ENCODE measurements around the gene ADSL.

Gene ADSL

GRCh38 chr22:40328546-40329456 lies 17.5 kb upstream of the ADSL start:
- H3K4me3 ChIP-seq (ENCODE audit: low read depth, low read length), result no peak overlapping the region
- no peak for TF ChIP-seq CTCF (IDR thresholded peaks at IDR 0.05; ENCODE audit: borderline replicate concordance, insufficient read depth, low read depth, low read length)

DNA sequence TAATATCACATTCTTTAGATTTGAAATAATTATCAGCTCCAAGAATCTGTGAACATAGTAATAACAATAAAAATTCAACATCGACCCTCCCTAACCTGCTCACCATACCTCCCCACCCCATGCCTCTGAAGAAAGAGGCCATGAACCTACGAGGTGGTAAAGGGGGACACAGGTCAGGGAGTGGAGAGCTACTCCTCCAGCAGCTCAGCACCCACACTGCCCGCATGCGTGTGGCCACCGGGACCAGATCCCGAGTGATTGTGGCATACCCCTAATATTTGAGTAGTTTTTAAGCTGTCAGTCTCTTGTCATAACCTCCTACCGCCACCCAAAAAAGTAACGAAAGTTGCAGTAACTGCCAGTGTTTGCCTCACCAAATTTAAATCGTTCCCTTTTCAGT lies 16.8 kb upstream of the ADSL start:
- no peak overlapping the region for H3K4me3 ChIP-seq (ENCODE audit: low read depth, low read length)
- TF ChIP-seq CTCF (IDR thresholded peaks at IDR 0.05; ENCODE audit: borderline replicate concordance, insufficient read depth, low read depth, low read length), result no peak

DNA sequence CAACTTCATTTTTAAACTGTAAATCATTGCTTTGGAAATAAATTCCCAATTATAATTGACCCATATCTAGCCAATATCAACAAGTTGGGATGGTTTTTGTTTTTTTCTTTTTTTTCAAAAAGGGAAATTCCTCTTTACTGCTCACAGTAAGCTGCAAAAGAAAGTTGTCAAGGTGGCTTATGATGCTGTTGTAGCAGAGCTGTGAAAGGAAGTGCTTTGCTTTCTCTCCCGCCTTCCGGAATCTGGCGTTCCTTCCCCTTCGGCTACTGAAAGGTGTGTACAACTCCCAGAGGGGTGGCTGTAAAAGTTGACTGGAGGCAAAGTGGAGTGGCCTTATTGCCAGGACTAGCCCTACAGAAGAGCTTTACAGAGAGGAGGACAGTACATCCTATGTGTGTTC lies 16.2 kb upstream of the ADSL start:
- no peak for TF ChIP-seq CTCF (IDR thresholded peaks at IDR 0.05; ENCODE audit: borderline replicate concordance, insufficient read depth, low read depth, low read length)
- no peak overlapping the region for H3K4me3 ChIP-seq (ENCODE audit: low read depth, low read length)

GRCh38 chr22:40330615-40331014 lies 15.7 kb upstream of the ADSL start:
- no peak overlapping the region for H3K4me3 ChIP-seq (ENCODE audit: low read depth, low read length)
- TF ChIP-seq CTCF (IDR thresholded peaks at IDR 0.05; ENCODE audit: borderline replicate concordance, insufficient read depth, low read depth, low read length), result no peak

DNA sequence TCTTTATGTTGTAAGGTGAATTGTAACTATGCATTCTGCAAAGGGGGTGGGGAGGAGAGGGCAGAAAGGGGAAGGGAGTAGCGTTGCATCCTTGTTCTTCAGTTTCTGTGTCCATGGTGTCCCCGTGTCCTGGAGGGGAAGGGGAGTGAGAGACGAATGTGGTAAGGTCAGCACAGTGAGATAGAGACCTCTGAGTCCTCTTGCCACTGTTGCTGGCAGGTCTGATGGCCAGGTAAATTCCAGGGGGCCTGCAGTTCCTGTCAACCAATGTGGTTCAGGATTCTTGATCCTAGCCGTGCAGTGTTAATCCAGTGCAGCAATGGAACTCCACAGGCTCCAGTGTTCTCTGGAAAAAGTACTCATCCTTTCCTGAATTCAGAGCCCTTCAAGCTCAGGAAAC lies 14.6 kb upstream of the ADSL start:
- no peak overlapping the region for H3K4me3 ChIP-seq (ENCODE audit: low read depth, low read length)
- TF ChIP-seq CTCF (IDR thresholded peaks at IDR 0.05; ENCODE audit: borderline replicate concordance, insufficient read depth, low read depth, low read length), result no peak

GRCh38 chr22:40332319-40332781 lies 13.9 kb upstream of the ADSL start:
- H3K4me3 ChIP-seq (ENCODE audit: low read depth, low read length), result no peak overlapping the region
- TF ChIP-seq CTCF (IDR thresholded peaks at IDR 0.05; ENCODE audit: borderline replicate concordance, insufficient read depth, low read depth, low read length), result no peak

GRCh38 chr22:40334060-40334459 lies 12.2 kb upstream of the ADSL start:
- no peak overlapping the region for H3K4me3 ChIP-seq (ENCODE audit: low read depth, low read length)
- TF ChIP-seq CTCF (IDR thresholded peaks at IDR 0.05; ENCODE audit: borderline replicate concordance, insufficient read depth, low read depth, low read length), result no peak

Data from GM12875 (cell line).